K562 (cell line): ENCODE data around the gene PPP1R16B. TPM values are rescaled to one million over a fixed set of nuclear protein-coding genes. Genes with fewer than 3 reads are reported as not detected.

Experiments
- CBX1 ChIP-seq: sonication (generic); IDR thresholded peaks from 2 replicates; pipeline ENCODE4 v1.6.1; 2016; ENCODE audit warnings: antibody characterized with exemption, low read depth, mild to moderate bottlenecking
- HDAC2 ChIP-seq: fragments of 450-650 bp; IDR thresholded peaks from 2 replicates; pipeline ENCODE4 v1.6.1; 2016; ENCODE audit warnings: mild to moderate bottlenecking
- IRF2 ChIP-seq: sonication (generic); formaldehyde crosslinking; IDR thresholded peaks from 2 replicates; pipeline ENCODE4 v1.8.1; 2022; ENCODE audit warnings: mild to moderate bottlenecking, missing genetic modification reagents
- MGA ChIP-seq: fragments of 450-650 bp; IDR thresholded peaks from 2 replicates; pipeline ENCODE4 v1.6.1; 2016; ENCODE audit warnings: mild to moderate bottlenecking, moderate library complexity
- POLR2A ChIP-seq: fragments of 450-650 bp; conservative IDR thresholded peaks from 2 replicates; pipeline ENCODE4 v1.6.1; 2016
- RBM22 ChIP-seq: fragments of 200-400 bp; formaldehyde crosslinking; IDR thresholded peaks from 2 replicates; pipeline ENCODE4 v1.6.1; 2018; ENCODE audit warnings: low read length, low read depth; ENCODE audit not compliant: poor library complexity, severe bottlenecking
- U2AF1 ChIP-seq: fragments of 200-400 bp; formaldehyde crosslinking; optimal IDR thresholded peaks from 2 replicates; pipeline ENCODE3; 2017; ENCODE audit warnings: mild to moderate bottlenecking, low read depth, low read length, moderate library complexity
- polyA plus RNA-seq, 8 experiments: library from polyadenylated mRNA; depleted of rRNA in 4 of 8; stranded (reverse) in 5 of 8; unstranded in 3 of 8; fragments of >200 nt; fragmentation: Nextera tagmentation in 2 of 8; fragmentation: Illumina TruSeq in 1 of 8; extraction: Ambion mirVana in 2 of 8; extraction: Trizol in 1 of 8; gene quantifications; 2 replicates each; pipeline versions ENCODE4 v1.2.1 to v1.2.3, GENCODE V29; 2011 to 2014; ENCODE audit warnings: inconsistent platforms in 1 of 8, missing spikeins in 1 of 8
- total RNA-seq, 7 experiments: library from RNA; depleted of rRNA in 6 of 7; stranded (reverse); fragments of >200 nt in 6 of 7; fragmentation: Illumina TruSeq in 2 of 7; extraction: Trizol in 2 of 7; gene quantifications; 2 replicates each; pipeline versions ENCODE4 v1.2.1 to v1.2.3, GENCODE V29; 2011 to 2021; ENCODE audit warnings: low replicate concordance in 1 of 7

PPP1R16B gene
- total and polyA plus RNA-seq, 9 of the 15 experiments (the other 6 are each of a cell fraction or from before 2014, with no cell fraction given) = 1.5 to 11.5 (median 6.8) TPM

- TF ChIP-seq U2AF1 = no peak
- no peak for TF ChIP-seq CBX1
- TF ChIP-seq RBM22 = no peak
- no peak for TF ChIP-seq IRF2
- TF ChIP-seq HDAC2 = peak; percentile 87
- TF ChIP-seq POLR2A = peak; percentile 36; the same call in 1 of the 2 replicates
- no peak for TF ChIP-seq MGA
Observed at GRCh38 chr20:38947931-38948362, 142.4 kb downstream of the PPP1R16B start (continued).
